ENCODE results near the gene KCNK1. TPM values are rescaled to one million over a fixed set of nuclear protein-coding genes. Genes with fewer than 3 reads are reported as not detected.
A peak's percentile ranks its signal among the peaks of the same experiment; 100 is the strongest.

Gene KCNK1
- total RNA-seq, 1 experiment from 2014 or later, result not detected

GRCh38 chr1:233719655-233720341, 105.9 kb downstream of the KCNK1 start:
- DNase-seq (ENCODE audit: low spot score), result peak; percentile 32
- in situ Hi-C loops (cut with HindIII; ENCODE audit: low sequenced_read_pairs), result no loop called here

GRCh38 chr1:233721004-233721595, 107.2 kb downstream of the KCNK1 start:
- no peak for DNase-seq (ENCODE audit: low spot score)
- in situ Hi-C loops (cut with HindIII; ENCODE audit: low sequenced_read_pairs), result no loop called here

Measured in G401 (cell line).